Ammon's horn (tissue), 1 donor: ENCODE measurements around the gene RPL10.

Experiments used
- DNase-seq: peaks from one replicate; pipeline ENCODE4 v3.0.0-alpha.2; 2016; ENCODE audit warnings: low spot score

RPL10 gene

DNA sequence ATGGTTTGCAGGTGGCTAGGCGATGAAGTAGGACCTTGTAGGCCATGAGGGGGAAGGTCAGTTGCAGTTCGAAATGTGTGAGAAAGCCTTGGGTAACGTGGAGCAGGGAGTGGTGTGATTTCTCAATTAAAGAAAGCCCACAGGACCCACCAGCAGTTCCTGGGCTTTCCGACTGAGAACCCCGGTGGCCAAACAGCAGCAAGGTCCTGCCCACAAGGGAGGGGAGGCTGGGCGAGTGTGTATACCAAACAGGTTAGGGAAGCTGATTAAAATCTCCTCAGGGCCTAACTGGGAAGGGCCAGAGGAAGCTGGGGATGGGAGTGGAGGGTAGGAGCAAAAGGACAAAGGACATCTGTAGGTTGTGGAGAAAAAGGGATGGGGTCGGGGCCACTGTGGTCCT lies 32.7 kb downstream of the RPL10 start:
- DNase-seq: no peak

- peak; percentile 30 for DNase-seq
These were observed 33.2 kb downstream of the RPL10 start for GRCh38 chrX:154431341-154431740.

GRCh38 chrX:154432210-154432609 lies 34.0 kb downstream of the RPL10 start:
- no peak for DNase-seq

- DNase-seq: no peak
These were observed 35.4 kb downstream of the RPL10 start for GRCh38 chrX:154433605-154434004.

DNA sequence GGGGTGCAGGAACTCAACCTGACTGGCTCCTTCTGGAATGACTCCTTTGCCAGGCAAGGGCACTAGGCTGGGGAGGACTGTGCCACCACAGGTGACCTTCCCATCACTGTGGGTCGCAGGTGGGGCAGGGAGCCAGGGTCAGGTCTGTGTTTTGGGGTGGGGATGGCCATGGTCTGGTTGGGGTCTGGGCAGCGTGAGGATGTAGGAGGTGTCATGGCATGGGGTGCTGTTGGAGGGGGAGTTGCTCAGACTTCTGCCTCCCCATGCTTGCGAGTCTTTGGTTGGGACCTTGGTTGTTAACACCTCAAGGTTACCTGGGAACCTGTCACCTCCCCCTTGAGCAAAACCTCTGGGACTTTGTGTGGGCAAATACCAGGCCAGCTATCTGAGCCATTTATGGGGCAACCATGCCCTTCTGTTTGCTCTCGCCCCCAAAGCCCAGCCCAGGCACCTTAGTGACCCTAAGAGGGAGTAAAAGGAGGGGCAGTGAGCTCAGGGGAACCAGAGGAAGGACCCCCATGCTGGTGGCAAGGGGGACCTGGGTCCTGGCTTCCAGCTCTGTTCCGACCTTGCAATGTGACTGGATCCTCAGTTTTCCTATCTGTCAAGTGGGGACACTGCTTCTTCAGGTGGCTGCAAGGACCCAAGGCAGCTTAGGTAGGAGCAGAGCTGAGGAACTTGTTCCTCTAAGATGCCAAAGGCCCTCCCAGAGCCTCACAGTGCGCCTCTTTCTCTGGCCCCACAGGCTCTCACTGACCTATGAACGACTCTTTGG lies 36.4 kb downstream of the RPL10 start:
- no peak for DNase-seq

DNA sequence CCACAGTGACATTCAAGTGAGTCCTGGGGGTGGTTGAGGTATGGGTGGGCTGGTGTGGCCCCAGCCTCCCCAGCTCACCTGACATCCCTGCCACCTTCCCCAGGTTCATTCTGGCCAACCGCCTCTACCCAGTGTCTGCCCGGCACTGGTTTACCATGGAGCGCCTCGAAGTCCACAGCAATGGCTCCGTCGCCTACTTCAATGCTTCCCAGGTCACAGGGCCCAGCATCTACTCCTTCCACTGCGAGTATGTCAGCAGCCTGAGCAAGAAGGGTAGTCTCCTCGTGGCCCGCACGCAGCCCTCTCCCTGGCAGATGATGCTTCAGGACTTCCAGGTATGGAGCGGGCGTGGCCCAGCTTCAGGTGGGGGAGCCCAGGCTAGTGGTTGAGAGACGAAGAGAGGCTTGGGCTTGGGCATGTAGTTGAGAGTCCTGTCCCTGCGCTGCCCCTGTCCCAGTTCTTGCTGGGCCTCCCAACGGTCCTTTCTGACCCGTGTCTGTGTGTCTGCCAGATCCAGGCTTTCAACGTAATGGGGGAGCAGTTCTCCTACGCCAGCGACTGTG lies 37.1 kb downstream of the RPL10 start:
- no peak for DNase-seq

- DNase-seq: peak; percentile 42
These were observed 38.3 kb downstream of the RPL10 start for GRCh38 chrX:154436374-154436982.

DNA sequence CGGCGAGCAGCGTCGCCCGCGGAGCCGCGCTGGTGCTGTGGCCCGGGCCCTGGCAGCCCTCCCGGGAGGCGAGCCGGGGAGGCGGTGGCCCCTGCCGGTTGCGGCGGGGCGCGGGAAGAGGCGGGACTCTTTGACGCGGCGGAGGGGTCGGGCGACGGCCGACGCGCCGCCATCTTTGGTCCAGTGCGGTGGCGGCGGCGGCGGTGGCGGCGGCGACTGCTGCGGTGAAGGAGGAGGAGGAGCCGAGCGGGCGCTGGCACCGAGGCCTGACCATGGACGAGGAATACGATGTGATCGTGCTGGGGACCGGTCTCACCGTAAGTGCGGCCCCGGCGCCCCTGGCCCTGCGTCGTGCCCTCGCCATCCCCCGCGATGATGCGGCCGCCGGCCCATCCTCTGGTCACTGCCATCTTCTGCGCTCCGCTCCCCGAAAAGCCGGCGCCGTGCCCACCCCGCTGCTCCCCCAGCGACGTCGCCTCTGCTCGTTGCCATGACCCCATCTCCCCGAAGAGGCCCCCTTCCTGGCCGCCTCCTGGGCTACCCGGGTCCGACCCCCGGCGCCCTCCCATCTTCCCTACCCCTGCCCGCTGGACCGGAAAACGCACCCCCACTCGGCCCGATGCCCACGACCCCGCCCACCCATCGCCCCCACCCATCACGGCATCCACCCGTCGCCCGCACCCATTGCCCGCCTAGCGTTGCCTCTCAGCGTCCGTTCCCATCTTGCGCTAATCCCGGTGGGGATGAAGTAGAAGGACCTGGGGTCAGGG lies 39.0 kb downstream of the RPL10 start, which contains the start of gene GDI1:
TSS of gene GDI1 (plus strand) at position 172 of the 770 bp plus-strand sequence. CDS start at position 273, 101 bp downstream.
- peak; percentile 27 for DNase-seq

DNA sequence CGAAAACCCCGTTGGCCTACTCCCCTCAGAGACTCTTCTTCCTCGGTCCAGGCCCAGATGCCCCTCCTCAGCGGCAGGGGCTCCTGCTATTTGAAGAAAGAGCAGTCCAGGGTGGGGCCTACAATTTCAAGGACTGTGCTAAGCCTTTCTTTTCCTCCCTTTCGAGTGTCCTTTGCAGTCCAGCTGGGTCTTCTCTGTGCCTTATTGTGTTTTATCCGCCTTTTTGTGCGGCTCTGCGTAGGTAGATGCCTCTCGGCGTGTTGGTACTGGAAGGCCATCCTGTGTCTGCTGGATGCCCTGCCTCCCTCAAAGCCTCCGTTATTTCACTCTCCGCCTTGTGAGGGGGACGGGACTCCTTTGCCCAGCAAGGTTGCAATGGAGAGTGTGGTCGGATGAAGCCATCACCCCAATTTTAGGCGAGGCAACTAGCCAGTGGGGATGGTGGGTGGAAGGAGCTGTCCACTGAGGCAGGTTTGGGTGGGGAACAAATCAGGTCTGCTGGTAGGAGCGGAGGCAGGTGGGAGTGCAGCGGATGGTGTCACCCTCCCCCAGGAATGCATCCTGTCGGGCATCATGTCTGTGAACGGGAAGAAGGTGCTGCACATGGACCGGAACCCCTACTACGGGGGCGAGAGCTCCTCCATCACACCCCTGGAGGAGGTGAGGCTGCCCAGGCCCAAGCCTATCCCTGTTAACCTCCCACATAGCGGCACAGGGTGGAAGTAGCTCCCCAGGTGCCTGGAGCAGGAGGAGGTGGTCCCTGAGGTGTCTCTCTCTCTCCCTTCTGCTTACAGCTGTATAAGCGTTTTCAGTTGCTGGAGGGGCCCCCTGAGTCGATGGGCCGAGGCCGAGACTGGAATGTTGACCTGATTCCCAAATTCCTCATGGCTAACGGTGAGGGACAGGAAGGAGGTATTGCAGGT lies 40.1 kb downstream of the RPL10 start:
- DNase-seq: no peak

DNA sequence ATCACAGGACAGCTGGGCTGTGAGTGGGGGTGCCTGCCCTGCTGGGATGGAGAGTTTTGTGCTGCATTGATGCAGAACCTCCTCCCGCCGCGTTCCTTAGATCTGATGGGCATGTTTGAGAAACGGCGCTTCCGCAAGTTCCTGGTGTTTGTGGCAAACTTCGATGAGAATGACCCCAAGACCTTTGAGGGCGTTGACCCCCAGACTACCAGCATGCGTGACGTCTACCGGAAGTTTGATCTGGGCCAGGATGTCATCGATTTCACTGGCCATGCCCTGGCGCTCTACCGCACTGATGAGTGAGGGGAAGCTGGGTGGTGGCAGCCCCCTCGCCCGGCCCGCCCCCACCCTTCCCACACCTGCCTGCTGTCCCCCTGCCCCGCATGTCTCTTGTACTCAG lies 41.7 kb downstream of the RPL10 start:
- no peak for DNase-seq

DNA sequence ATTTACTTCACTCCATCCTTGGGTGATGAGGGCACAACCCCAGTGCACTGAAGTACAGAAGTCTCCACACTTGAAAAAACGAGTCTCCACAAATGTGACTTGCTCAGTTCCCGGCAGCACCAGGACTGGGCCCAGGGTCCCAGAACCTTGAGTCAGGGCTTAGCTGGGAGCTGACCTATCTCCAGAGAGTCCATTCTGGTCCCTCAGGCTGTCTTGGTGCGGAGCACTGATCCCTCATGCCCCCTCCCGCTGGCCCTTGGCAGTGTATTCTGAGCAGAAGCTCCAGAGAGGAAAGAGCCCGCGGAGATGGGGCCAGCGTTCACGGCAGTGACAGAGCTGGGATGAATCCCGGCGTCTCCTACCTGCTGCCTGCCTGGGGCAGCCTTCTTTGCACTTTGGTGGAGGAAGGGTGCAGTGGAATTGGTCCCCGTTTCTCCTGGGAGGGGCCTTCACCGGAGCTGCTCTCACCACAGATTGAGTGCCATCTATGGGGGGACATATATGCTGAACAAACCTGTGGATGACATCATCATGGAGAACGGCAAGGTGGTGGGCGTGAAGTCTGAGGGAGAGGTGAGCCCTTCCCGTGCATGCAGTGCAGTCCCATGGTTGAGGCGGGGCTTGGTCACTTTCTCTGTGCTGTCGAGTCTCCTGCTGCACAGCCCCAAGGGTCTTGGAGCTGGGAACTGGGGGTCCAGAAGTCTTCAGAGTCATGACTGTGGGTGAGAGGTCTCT lies 42.6 kb downstream of the RPL10 start:
- no peak for DNase-seq

DNA sequence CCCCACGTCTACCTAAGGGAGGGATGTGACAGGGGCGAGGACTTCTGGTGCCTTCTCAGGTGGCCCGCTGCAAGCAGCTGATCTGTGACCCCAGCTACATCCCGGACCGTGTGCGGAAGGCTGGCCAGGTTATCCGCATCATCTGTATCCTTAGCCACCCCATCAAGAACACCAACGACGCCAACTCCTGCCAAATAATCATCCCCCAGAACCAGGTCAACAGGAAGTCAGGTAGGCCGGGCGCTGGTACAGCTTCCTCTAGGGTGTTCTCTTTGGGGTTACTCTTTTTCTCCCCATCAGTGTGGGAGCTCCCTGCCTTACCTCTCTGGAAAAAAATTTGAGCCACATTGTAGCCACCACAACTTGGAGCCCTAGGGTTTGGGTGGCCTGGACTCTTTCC lies 43.4 kb downstream of the RPL10 start:
- DNase-seq: no peak

DNA sequence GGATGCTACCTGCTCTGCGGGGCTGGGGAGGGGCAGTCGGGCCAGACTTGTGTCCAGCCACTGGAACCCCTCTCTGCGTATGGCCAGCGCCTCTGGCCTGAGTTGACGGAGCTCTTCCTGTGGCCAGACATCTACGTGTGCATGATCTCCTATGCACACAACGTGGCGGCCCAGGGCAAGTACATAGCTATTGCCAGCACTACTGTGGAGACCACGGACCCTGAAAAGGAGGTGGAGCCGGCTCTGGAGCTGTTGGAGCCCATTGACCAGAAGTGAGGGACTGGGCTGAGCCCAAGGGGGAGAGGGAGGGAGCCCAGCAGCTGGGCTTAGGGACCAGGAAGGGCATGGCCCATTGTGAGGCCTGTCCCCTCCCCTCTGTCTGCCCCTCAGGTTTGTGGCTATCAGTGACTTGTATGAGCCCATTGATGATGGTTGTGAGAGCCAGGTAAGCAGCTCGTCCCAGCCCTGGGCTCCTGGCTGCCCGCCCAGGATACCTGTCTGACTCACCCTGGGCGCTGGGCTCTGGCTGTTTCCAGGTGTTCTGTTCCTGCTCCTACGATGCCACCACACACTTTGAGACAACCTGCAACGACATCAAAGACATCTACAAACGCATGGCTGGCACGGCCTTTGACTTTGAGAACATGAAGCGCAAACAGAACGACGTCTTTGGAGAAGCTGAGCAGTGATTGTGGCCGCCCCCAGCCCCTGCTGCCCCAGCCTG lies 44.0 kb downstream of the RPL10 start:
- DNase-seq: no peak

DNA sequence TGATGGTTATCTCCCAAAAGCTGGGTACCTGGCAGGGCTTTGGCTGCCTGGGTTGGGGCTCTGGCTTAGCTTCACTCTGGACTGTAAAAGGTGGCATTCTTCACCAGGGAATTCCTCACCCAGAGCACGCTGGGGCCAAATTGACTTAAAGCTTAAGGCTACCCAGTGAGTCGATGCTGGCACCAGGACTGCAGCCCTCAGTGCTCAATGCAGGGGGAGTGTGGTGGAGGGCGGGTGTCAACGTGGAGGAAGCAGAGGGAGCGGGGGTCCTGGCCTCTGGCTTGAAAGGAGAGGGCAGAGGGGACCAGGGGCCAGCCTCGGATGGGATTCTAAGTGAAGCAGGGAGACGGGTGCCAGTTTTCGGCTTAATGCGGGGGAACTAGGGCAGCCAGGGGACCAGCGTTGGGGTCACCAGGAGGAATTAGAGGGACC lies 45.3 kb downstream of the RPL10 start:
- DNase-seq: no peak

DNA sequence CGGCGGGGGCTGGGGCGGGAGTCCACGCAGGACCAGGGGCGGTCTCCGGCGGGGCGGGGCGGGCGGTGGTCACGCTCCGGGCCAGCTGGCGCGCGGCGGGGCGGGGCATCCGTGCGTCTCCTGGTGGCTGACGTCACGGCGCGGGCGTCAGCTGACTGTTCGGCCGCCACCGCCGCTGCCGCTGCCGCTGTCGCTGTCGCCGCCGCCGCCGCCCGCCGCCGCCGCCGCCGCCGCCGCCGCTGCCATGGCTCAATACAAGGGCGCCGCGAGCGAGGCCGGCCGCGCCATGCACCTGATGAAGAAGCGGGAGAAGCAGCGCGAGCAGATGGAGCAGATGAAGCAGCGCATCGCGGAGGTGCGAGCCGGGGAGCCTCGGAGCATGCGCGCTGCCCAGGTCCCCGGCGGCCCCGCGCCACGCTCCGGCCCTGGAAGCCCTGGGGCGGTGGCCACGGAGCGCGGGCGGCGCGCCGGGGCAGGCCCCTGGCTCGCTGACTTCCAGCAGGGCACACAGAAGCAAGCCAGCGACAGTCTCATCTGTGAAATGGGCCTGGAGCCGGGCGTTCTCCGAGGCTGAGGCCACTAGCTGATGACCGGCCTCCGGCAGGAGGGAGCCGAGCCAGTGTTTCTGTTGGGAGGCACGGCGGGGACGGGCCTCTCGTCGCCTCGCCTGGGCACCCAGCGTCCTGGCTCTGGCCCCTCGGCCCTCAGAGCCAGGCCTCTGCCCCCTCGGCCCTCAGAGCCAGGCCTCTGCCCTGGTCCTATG lies 46.0 kb downstream of the RPL10 start, which contains the start of gene FAM50A:
TSS of gene FAM50A (plus strand) at position 150 of the 763 bp plus-strand sequence. CDS start at position 245, 95 bp downstream.
- peak; percentile 84 for DNase-seq

- DNase-seq: no peak
These were observed 46.6 kb downstream of the RPL10 start for GRCh38 chrX:154444755-154445246.

- DNase-seq: no peak
These were observed 47.6 kb downstream of the RPL10 start for GRCh38 chrX:154445776-154446175.

GRCh38 chrX:154446430-154446829 lies 48.3 kb downstream of the RPL10 start:
- DNase-seq: no peak

DNA sequence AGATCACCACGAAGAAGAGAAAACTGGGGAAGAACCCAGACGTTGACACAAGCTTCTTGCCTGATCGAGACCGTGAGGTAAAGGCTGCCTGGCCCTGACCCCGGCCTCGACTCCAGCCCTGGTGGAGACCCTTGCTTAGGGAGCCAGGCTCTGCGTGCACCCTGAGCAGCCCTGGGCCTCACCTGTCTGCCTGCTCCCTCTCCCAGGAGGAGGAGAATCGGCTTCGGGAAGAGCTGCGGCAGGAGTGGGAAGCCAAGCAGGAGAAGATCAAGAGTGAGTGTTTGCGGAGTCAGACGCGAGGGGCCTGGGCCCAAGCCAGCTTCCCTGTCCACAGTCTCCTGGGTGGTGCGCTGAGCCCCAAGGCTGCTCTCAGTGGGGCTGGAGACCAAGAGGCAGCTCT lies 50.3 kb downstream of the RPL10 start:
- DNase-seq: no peak
